Cardiac muscle cell (in vitro differentiated cells and primary cell): ENCODE data around the gene ANKRD53. TPM values are rescaled to one million over a fixed set of nuclear protein-coding genes. Genes with fewer than 3 reads are reported as not detected.

Source experiments
- DNase-seq, 2 donors: peaks; one replicate each; pipeline versions ENCODE4 v3.0.0 to v3.0.0-alpha.2; 2010 to 2017; ENCODE audit warnings: low read depth in 1 of 2, low spot score in 1 of 2
- H3K27ac ChIP-seq: fragments of 200-600 bp; sonication (generic); 2 replicates; pipeline ENCODE4 v1.5.1; 2016
- H3K27me3 ChIP-seq: fragments of 200-600 bp; sonication (generic); 2 replicates; pipeline ENCODE4 v1.6.0; 2016; ENCODE audit warnings: control low read depth
- H3K36me3 ChIP-seq: fragments of 200-600 bp; sonication (generic); 2 replicates; pipeline ENCODE4 v1.5.1; 2016; ENCODE audit warnings: control low read depth
- H3K4me1 ChIP-seq: fragments of 200-600 bp; sonication (generic); 2 replicates; pipeline ENCODE4 v1.8.1; 2017; ENCODE audit warnings: low read depth, mild to moderate bottlenecking, mixed run types
- H3K4me3 ChIP-seq: fragments of 200-600 bp; sonication (generic); 2 replicates; pipeline ENCODE4 v1.5.1; 2016; ENCODE audit warnings: mild to moderate bottlenecking
- H3K9me3 ChIP-seq: fragments of 200-600 bp; sonication (generic); 2 replicates; pipeline ENCODE4 v1.5.1; 2017; ENCODE audit warnings: low read depth, mild to moderate bottlenecking, control low read depth
- CTCF ChIP-seq: IDR thresholded peaks from 2 replicates; pipeline ENCODE4 v1.5.1; 2012; ENCODE audit warnings: low read depth, mild to moderate bottlenecking, low read length
- polyA plus RNA-seq: library from polyadenylated mRNA; unstranded; fragments of >200 nt; fragmentation: Nextera tagmentation; extraction: Ambion mirVana; gene quantifications from 2 replicates; pipeline ENCODE4 v1.2.1, GENCODE V29; 2016
- total RNA-seq: library from RNA; depleted of rRNA; stranded (reverse); fragments of >200 nt; gene quantifications from 2 replicates; pipeline ENCODE4 v1.2.3, GENCODE V29; 2016

Gene ANKRD53
- total RNA-seq (0.92 and 1.3 TPM in 2 replicates), polyA plus RNA-seq (0.99 and 1.4 TPM in 2 replicates)

GRCh38 chr2:70978341-70979179, at the start of gene ANKRD53:
TSS of gene ANKRD53 (plus strand) at chr2:70978630. CDS start at chr2:70978646, 16 bp downstream.
- Histone ChIP-seq H3K27ac (no peak within 1 kb of the TSS), H3K27me3 (peaks cover 10% of the 10 kb centered on the region), H3K4me1 (peaks cover 9% of the 10 kb centered on the region), H3K4me3 (peak within 1 kb of the TSS; percentile 30), H3K9me3 (no peaks in the 10 kb centered on the region), H3K36me3 (no peaks in the 10 kb centered on the region)
- no peak for TF ChIP-seq CTCF
- peak; percentile 55 to 61 for DNase-seq

GRCh38 chr2:70930371-70931329, 47.8 kb upstream of the ANKRD53 start:
- Histone ChIP-seq H3K4me1 (no peaks in the 10 kb centered on the region), H3K9me3 (no peaks in the 10 kb centered on the region), H3K27me3 (no peaks in the 10 kb centered on the region), H3K36me3 (no peaks in the 10 kb centered on the region), H3K4me3 (no peak overlapping the region), H3K27ac (no peak overlapping the region)
- no peak for TF ChIP-seq CTCF
- DNase-seq = no peak

- no peak for DNase-seq
- no peak overlapping the region for H3K27ac ChIP-seq
- no peaks in the 10 kb centered on the region for H3K4me1 ChIP-seq
- H3K4me3 ChIP-seq = no peak overlapping the region
- H3K9me3 ChIP-seq = no peaks in the 10 kb centered on the region
- no peaks in the 10 kb centered on the region for H3K36me3 ChIP-seq
- H3K27me3 ChIP-seq = no peaks in the 10 kb centered on the region
- TF ChIP-seq CTCF = no peak
Observed at GRCh38 chr2:70931376-70932000, 46.9 kb upstream of the ANKRD53 start.

- H3K4me3 ChIP-seq = no peak overlapping the region
- no peak for DNase-seq
- no peaks in the 10 kb centered on the region for H3K27me3 ChIP-seq
- H3K27ac ChIP-seq = no peak overlapping the region
- no peak for TF ChIP-seq CTCF
- H3K36me3 ChIP-seq = no peaks in the 10 kb centered on the region
- no peaks in the 10 kb centered on the region for H3K9me3 ChIP-seq
- H3K4me1 ChIP-seq = no peaks in the 10 kb centered on the region
Observed at GRCh38 chr2:70932631-70933230, 45.7 kb upstream of the ANKRD53 start.

- Histone ChIP-seq H3K4me1 (no peaks in the 10 kb centered on the region), H3K4me3 (no peak overlapping the region), H3K27ac (no peak overlapping the region), H3K9me3 (no peaks in the 10 kb centered on the region), H3K36me3 (no peaks in the 10 kb centered on the region), H3K27me3 (peaks cover 3% of the 10 kb centered on the region)
- no peak for TF ChIP-seq CTCF
- DNase-seq = no peak
Observed at GRCh38 chr2:70934981-70935380, 43.4 kb upstream of the ANKRD53 start.
